GM12878 (cell line): ENCODE results near the gene MED19. TPM values are rescaled to one million over a fixed set of nuclear protein-coding genes. Genes with fewer than 3 reads are reported as not detected.

Source experiments
- ASH2L ChIP-seq: fragments of 300-600, 200-600 bp; sonication (generic); IDR thresholded peaks from 2 replicates; pipeline ENCODE4 v1.6.1; 2017; ENCODE audit warnings: low read depth, mild to moderate bottlenecking, borderline replicate concordance
- ATF7 ChIP-seq: fragments of 450-650 bp; IDR thresholded peaks from 2 replicates; pipeline ENCODE4 v1.6.1; 2016; ENCODE audit warnings: low read depth, mild to moderate bottlenecking
- BRCA1 ChIP-seq: IDR thresholded peaks from 2 replicates; pipeline ENCODE4 v1.6.1; 2011; ENCODE audit warnings: low read depth, low read length, improper control_type of control experiment
- CBFB ChIP-seq: IDR thresholded peaks from 2 replicates; pipeline ENCODE4 v1.6.1; 2016; ENCODE audit warnings: antibody characterized with exemption, low read depth
- EP300 ChIP-seq, 2 experiments: fragments of 150-350 bp in 1 of 2; IDR thresholded peaks; 2 replicates each; pipeline ENCODE4 v1.6.1; 2011 to 2012; ENCODE audit warnings: low read depth in 2 of 2, low read length in 2 of 2, borderline replicate concordance in 1 of 2, improper control_type of control experiment in 1 of 2, inconsistent platforms in 1 of 2; ENCODE audit not compliant: control insufficient read depth in 1 of 2
- ESRRA ChIP-seq: IDR thresholded peaks from 2 replicates; pipeline ENCODE4 v1.6.1; 2012; ENCODE audit warnings: mild to moderate bottlenecking, low read length, improper control_type of control experiment
- FOXK2 ChIP-seq: fragments of 450-650 bp; IDR thresholded peaks from 2 replicates; pipeline ENCODE4 v1.6.1; 2017; ENCODE audit warnings: mild to moderate bottlenecking, moderate library complexity
- FOXM1 ChIP-seq: IDR thresholded peaks from 2 replicates; pipeline ENCODE4 v1.6.1; 2012; ENCODE audit warnings: low read depth, mild to moderate bottlenecking, inconsistent platforms, low read length, moderate library complexity
- GABPA ChIP-seq: IDR thresholded peaks from 2 replicates; pipeline ENCODE4 v1.6.1; 2014; ENCODE audit warnings: antibody characterized with exemption, low read depth, mild to moderate bottlenecking, inconsistent platforms
- HSF1 ChIP-seq: fragments of 150-350 bp; IDR thresholded peaks from 2 replicates; pipeline ENCODE4 v1.6.1; 2014; ENCODE audit warnings: mild to moderate bottlenecking, low read depth, low read length
- JUNB ChIP-seq: IDR thresholded peaks from 2 replicates; pipeline ENCODE4 v1.6.1; 2016; ENCODE audit warnings: antibody characterized with exemption, mild to moderate bottlenecking
- LARP7 ChIP-seq: fragments of 450-650 bp; IDR thresholded peaks from 2 replicates; pipeline ENCODE4 v1.6.1; 2017; ENCODE audit warnings: mild to moderate bottlenecking
- MTA3 ChIP-seq: IDR thresholded peaks from 2 replicates; pipeline ENCODE4 v1.6.1; 2012; ENCODE audit warnings: low read length, inconsistent platforms, borderline replicate concordance
- MYC ChIP-seq: IDR thresholded peaks from 2 replicates; pipeline ENCODE4 v1.6.1; 2011; ENCODE audit warnings: mild to moderate bottlenecking, low read length, moderate library complexity, inconsistent platforms; ENCODE audit not compliant: insufficient read depth, insufficient replicate concordance, insufficient read length, severe bottlenecking
- PAX5 ChIP-seq: IDR thresholded peaks from 2 replicates; pipeline ENCODE4 v1.6.1; 2011; ENCODE audit warnings: low read depth, low read length, borderline replicate concordance
- PAX8 ChIP-seq: fragments of 450-650 bp; IDR thresholded peaks from 2 replicates; pipeline ENCODE4 v1.6.1; 2017; ENCODE audit warnings: mild to moderate bottlenecking, moderate library complexity
- RAD21 ChIP-seq: IDR thresholded peaks from 2 replicates; pipeline ENCODE4 v1.6.1; 2011; ENCODE audit warnings: mild to moderate bottlenecking, low read depth, low read length, moderate library complexity; ENCODE audit not compliant: insufficient read depth
- RBBP5 ChIP-seq: fragments of 200-600 bp; sonication (generic); conservative IDR thresholded peaks from 2 replicates; pipeline ENCODE4 v1.6.1; 2016
- RUNX3 ChIP-seq: IDR thresholded peaks from 2 replicates; pipeline ENCODE4 v1.6.1; 2012; ENCODE audit warnings: low read length, inconsistent platforms
- SMAD5 ChIP-seq: IDR thresholded peaks from 2 replicates; pipeline ENCODE4 v1.6.1; 2016; ENCODE audit warnings: antibody characterized with exemption, low read depth
- SRF ChIP-seq, 2 experiments: IDR thresholded peaks; 2 replicates each; pipeline ENCODE4 v1.6.1; 2011; ENCODE audit warnings: low read depth in 2 of 2, low read length in 2 of 2, mild to moderate bottlenecking in 1 of 2, moderate library complexity in 1 of 2
- TCF12 ChIP-seq: IDR thresholded peaks from 2 replicates; pipeline ENCODE4 v1.6.1; 2011; ENCODE audit warnings: low read depth, mild to moderate bottlenecking, low read length
- TCF7 ChIP-seq: IDR thresholded peaks from 2 replicates; pipeline ENCODE4 v1.6.1; 2014; ENCODE audit warnings: antibody characterized with exemption, borderline replicate concordance
- USF2 ChIP-seq: IDR thresholded peaks from 2 replicates; pipeline ENCODE4 v1.6.1; 2011; ENCODE audit warnings: low read depth, low read length, improper control_type of control experiment, borderline replicate concordance
- ZBTB40 ChIP-seq: fragments of 450-650 bp; IDR thresholded peaks from 2 replicates; pipeline ENCODE4 v1.6.1; 2016; ENCODE audit warnings: mild to moderate bottlenecking, moderate library complexity, borderline replicate concordance
- polyA plus RNA-seq, 11 experiments: library from polyadenylated mRNA; depleted of rRNA in 4 of 11; unstranded in 6 of 11; stranded (reverse) in 5 of 11; fragments of >200 nt; fragmentation: Nextera tagmentation in 4 of 11; fragmentation: Illumina TruSeq in 1 of 11; extraction: Ambion mirVana in 4 of 11; extraction: Trizol in 1 of 11; gene quantifications; 1 replicate in 1 of 11; 2 replicates in 10 of 11; pipeline versions ENCODE4 v1.2.1 to v1.2.3, GENCODE V29; 2011 to 2016; ENCODE audit warnings: inconsistent platforms in 2 of 11, missing spikeins in 2 of 11, low read depth in 1 of 11
- total RNA-seq, 4 experiments: library from RNA; depleted of rRNA in 3 of 4; stranded (reverse); fragments of >200 nt in 3 of 4; fragmentation: Illumina TruSeq in 1 of 4; extraction: Trizol in 1 of 4; gene quantifications; 2 replicates each; pipeline versions ENCODE4 v1.2.1 to v1.2.3, GENCODE V29; 2013 to 2021

MED19 gene
- total and polyA plus RNA-seq, 10 of the 15 experiments (the other 5 are each of a cell fraction or from before 2014, with no cell fraction given) = 4.9 to 28.2 (median 17.3) TPM

- TF ChIP-seq ZBTB40 (peak; percentile 89), FOXM1 (no peak), JUNB (no peak), RUNX3 (peak; percentile 67; the same call in 1 of the 2 replicates), SMAD5 (peak; percentile 37; the same call in 1 of the 2 replicates), LARP7 (no peak; the same call in 1 of the 2 replicates), RBBP5 (no peak), PAX5 (peak; percentile 36; the same call in 1 of the 2 replicates), TCF7 (no peak), TCF12 (no peak), PAX8 (no peak), USF2 (peak; percentile 41; the same call in 1 of the 2 replicates), FOXK2 (peak; percentile 91), CBFB (peak; percentile 28; the same call in 1 of the 2 replicates), EP300 (IDR thresholded peaks at IDR 0.05; ENCODE audit: borderline replicate concordance in 1 of 2, control insufficient read depth in 1 of 2, low read depth in 2 of 2, low read length in 2 of 2) (no peak), ASH2L (no peak), ATF7 (peak; percentile 76), ESRRA (no peak), HSF1 (no peak), GABPA (peak; percentile 87), SRF (IDR thresholded peaks at IDR 0.05; ENCODE audit: low read depth in 2 of 2, low read length in 2 of 2) (peak in 1 of 2 experiments; percentile 29; a peak in 1 of 4 replicates), MYC (no peak), BRCA1 (peak; percentile 78), RAD21 (no peak), MTA3 (no peak)
Measured at GRCh38 chr11:57657194-57658022, 54.6 kb downstream of the MED19 start, which contains the start of gene CLP1 (continued).
